Measurements from ENCODE around the gene NOX5. TPM values are rescaled to one million over a fixed set of nuclear protein-coding genes. Genes with fewer than 3 reads are reported as not detected.

The NOX5 gene
- total and polyA plus RNA-seq, 2 of the 4 experiments (the other 2 are of a cell fraction): 0.07 TPM; not detected in 1

DNA sequence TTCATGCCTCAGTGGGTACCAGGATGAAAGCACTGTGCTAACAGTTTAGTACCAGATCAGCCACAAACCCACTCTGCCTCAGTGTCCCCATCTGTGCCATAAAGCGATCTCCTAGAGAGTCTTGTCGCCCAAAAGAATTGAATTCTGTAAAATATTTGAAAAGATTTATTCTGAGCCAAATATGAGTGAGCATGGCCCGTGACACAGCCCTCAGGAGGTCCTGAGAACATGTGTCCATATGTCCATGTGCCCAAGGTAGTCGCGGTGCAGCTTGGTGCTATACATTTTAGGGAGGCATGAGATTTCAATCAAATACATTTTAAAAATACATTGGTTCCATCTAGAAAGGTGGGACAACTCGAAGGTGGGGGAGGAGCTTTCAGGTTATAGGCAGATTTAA is 15.4 kb upstream of the NOX5 start:
- Histone ChIP-seq H3K14ac (replicated peaks; ENCODE audit: low read depth, low read length) (no peak overlapping the region), H3K9ac (ENCODE audit: low read depth, low read length) (no peak overlapping the region), H3K79me1 (ENCODE audit: low read depth in 1 of 2, low read length in 2 of 2) (no peaks in the 10 kb centered on the region), H2BK5ac (ENCODE audit: low read depth, low read length, poor library complexity, severe bottlenecking) (no peak overlapping the region), H3K36me3 (ENCODE audit: control insufficient read depth, insufficient read depth, low read length) (no peaks in the 10 kb centered on the region), H2BK15ac (ENCODE audit: low read depth, low read length) (no peak overlapping the region), H2AK5ac (ENCODE audit: low read depth, low read length) (no peak overlapping the region), H3K9me3 (ENCODE audit: control insufficient read depth, insufficient read depth, low read length) (no peaks in the 10 kb centered on the region), H3K27ac (ENCODE audit: insufficient read depth, low read length) (no peak overlapping the region), H3K9me1 (ENCODE audit: insufficient read depth, low read length) (no peaks in the 10 kb centered on the region), H3K27me3 (ENCODE audit: control insufficient read depth, insufficient read depth, low read length) (peaks cover 31% of the 10 kb centered on the region), H2BK20ac (ENCODE audit: low read depth, low read length) (no peak overlapping the region), H3K18ac (ENCODE audit: low read depth, low read length) (no peak overlapping the region), H2AK9ac (replicated peaks; ENCODE audit: low read depth, low read length, poor library complexity) (no peak overlapping the region), H3K4ac (ENCODE audit: low read depth, low read length) (no peak overlapping the region), H4K5ac (ENCODE audit: low read depth, low read length) (no peak overlapping the region), H3K4me3 (ENCODE audit: insufficient read depth, low read depth, low read length) (no peak overlapping the region), H4K8ac (ENCODE audit: low read depth in 2 of 2, low read length in 2 of 2) (no peak overlapping the region), H2BK120ac (ENCODE audit: low read depth, low read length) (no peak overlapping the region), H3K23ac (ENCODE audit: low read depth, low read length) (no peak overlapping the region), H4K91ac (ENCODE audit: insufficient read depth, low read depth, low read length) (no peak overlapping the region), H4K20me1 (ENCODE audit: insufficient read depth, low read length) (no peaks in the 10 kb centered on the region), H2AFZ (replicated peaks; ENCODE audit: low read length, poor library complexity) (no peak overlapping the region), H3K4me1 (ENCODE audit: control insufficient read depth, insufficient read depth, low read length) (0 out of 2 replicates have a peak, but pooled peaks cover 1% of the 10 kb centered on the region), H3K56ac (ENCODE audit: extremely low read depth, insufficient read depth, low read length) (no peak overlapping the region), H3K4me2 (ENCODE audit: low read depth, low read length) (no peak overlapping the region)
- POLR2A ChIA-PET (ENCODE audit: unreplicated experiment): no interaction called here
- TF ChIP-seq MXI1 (IDR thresholded peaks at IDR 0.05; ENCODE audit: borderline replicate concordance, low read depth, low read length) (no peak), CHD1 (IDR thresholded peaks at IDR 0.05; ENCODE audit: low read depth, low read length) (no peak), SMC3 (IDR thresholded peaks at IDR 0.05; ENCODE audit: low read depth, low read length) (no peak), CEBPB (IDR thresholded peaks at IDR 0.05; ENCODE audit: low read depth, low read length) (no peak), BHLHE40 (IDR thresholded peaks at IDR 0.05; ENCODE audit: low read depth, low read length) (no peak), POLR2A (IDR thresholded peaks at IDR 0.05; ENCODE audit: low read depth, low read length) (no peak), FOS (IDR thresholded peaks at IDR 0.05; ENCODE audit: low read depth, low read length) (no peak), RAD21 (IDR thresholded peaks at IDR 0.05; ENCODE audit: low read length) (no peak), RCOR1 (IDR thresholded peaks at IDR 0.05; ENCODE audit: insufficient replicate concordance, low read length) (no peak), NFE2L2 (IDR thresholded peaks at IDR 0.05; ENCODE audit: low read depth, low read length) (no peak), MAFK (IDR thresholded peaks at IDR 0.05; ENCODE audit: low read depth, low read length) (no peak), MAZ (IDR thresholded peaks at IDR 0.05; ENCODE audit: borderline replicate concordance, low read depth, low read length) (no peak)
- TF ChIP-seq, protein P1, sequence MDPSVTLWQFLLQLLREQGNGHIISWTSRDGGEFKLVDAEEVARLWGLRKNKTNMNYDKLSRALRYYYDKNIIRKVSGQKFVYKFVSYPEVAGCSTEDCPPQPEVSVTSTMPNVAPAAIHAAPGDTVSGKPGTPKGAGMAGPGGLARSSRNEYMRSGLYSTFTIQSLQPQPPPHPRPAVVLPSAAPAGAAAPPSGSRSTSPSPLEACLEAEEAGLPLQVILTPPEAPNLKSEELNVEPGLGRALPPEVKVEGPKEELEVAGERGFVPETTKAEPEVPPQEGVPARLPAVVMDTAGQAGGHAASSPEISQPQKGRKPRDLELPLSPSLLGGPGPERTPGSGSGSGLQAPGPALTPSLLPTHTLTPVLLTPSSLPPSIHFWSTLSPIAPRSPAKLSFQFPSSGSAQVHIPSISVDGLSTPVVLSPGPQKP (IDR thresholded peaks at IDR 0.05; ENCODE audit: borderline replicate concordance, low read depth, low read length): no peak
- TF ChIP-seq, protein P2, sequence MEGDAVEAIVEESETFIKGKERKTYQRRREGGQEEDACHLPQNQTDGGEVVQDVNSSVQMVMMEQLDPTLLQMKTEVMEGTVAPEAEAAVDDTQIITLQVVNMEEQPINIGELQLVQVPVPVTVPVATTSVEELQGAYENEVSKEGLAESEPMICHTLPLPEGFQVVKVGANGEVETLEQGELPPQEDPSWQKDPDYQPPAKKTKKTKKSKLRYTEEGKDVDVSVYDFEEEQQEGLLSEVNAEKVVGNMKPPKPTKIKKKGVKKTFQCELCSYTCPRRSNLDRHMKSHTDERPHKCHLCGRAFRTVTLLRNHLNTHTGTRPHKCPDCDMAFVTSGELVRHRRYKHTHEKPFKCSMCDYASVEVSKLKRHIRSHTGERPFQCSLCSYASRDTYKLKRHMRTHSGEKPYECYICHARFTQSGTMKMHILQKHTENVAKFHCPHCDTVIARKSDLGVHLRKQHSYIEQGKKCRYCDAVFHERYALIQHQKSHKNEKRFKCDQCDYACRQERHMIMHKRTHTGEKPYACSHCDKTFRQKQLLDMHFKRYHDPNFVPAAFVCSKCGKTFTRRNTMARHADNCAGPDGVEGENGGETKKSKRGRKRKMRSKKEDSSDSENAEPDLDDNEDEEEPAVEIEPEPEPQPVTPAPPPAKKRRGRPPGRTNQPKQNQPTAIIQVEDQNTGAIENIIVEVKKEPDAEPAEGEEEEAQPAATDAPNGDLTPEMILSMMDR (conservative IDR thresholded peaks at IDR 0.05; ENCODE audit: low read depth, low read length): no peak
- TF ChIP-seq, protein P3, sequence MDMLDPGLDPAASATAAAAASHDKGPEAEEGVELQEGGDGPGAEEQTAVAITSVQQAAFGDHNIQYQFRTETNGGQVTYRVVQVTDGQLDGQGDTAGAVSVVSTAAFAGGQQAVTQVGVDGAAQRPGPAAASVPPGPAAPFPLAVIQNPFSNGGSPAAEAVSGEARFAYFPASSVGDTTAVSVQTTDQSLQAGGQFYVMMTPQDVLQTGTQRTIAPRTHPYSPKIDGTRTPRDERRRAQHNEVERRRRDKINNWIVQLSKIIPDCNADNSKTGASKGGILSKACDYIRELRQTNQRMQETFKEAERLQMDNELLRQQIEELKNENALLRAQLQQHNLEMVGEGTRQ (IDR thresholded peaks at IDR 0.05; ENCODE audit: low read depth, low read length): no peak
- DNase-seq (no peak), ATAC-seq (ENCODE audit: low read depth) (no peak)
- BruUV-seq (replicated peaks): no TSS peak
- WGBS, 2 experiments (ENCODE audit: extremely low coverage in 2 of 2, insufficient read length in 1 of 2): 80% methylated on average over 2 of the region's 6 CpGs; no CpG with 5 or more reads in 1 of the 2 experiments
- dilution Hi-C loops (cut with HindIII; ENCODE audit: low sequenced_read_pairs, unreplicated experiment): no loop called here
- CTCF ChIA-PET: no interaction called here
- in situ Hi-C loops (cut with MboI; ENCODE audit: low sequenced_read_pairs): no loop called here
- intact Hi-C loops (cut with micrococcal nuclease): no loop called here
